ENCODE results near the gene MXRA7.

GRCh38 chr17:76642994-76643393 is 67.8 kb downstream of the MXRA7 start:
- TF ChIP-seq CTCF (IDR thresholded peaks at IDR 0.05) (no peak), POLR2A (IDR thresholded peaks at IDR 0.05) (no peak)
